GM18868 (cell line): ENCODE data around the gene DDA1.
A peak's percentile ranks its signal among the peaks of the same experiment; 100 is the strongest.
"Not testable (repeated sequence)": the region's sequence is repeated elsewhere in the genome, so short reads cannot be mapped to it uniquely, and the experiment has no call there.

Source experiments
- ATAC-seq: cut with Tn5 transposase; IDR thresholded peaks from one replicate; pipeline ENCODE4 v1.9.1; 2021; ENCODE audit warnings: mild to moderate bottlenecking, moderate library complexity; ENCODE audit not compliant: unreplicated experiment

The DDA1 gene

GRCh38 chr19:17286752-17287151 is 22.6 kb upstream of the DDA1 start:
- no peak for ATAC-seq

- no peak for ATAC-seq
Observed at GRCh38 chr19:17289489-17289888, 19.9 kb upstream of the DDA1 start.

- ATAC-seq, result peak; percentile 86
Observed at GRCh38 chr19:17292301-17293074, 16.9 kb upstream of the DDA1 start.

- no peak for ATAC-seq
Observed at GRCh38 chr19:17293605-17294004, 15.8 kb upstream of the DDA1 start.

GRCh38 chr19:17294051-17294891 is 15.1 kb upstream of the DDA1 start:
- no peak for ATAC-seq

GRCh38 chr19:17295551-17295950 is 13.8 kb upstream of the DDA1 start:
- ATAC-seq, result not testable (repeated sequence)

- no peak for ATAC-seq
Observed at GRCh38 chr19:17296273-17296672, 13.1 kb upstream of the DDA1 start.

- ATAC-seq, result no peak
Observed at GRCh38 chr19:17296976-17297375, 12.4 kb upstream of the DDA1 start.

GRCh38 chr19:17300992-17301619 is 8.3 kb upstream of the DDA1 start:
- ATAC-seq, result no peak

- no peak for ATAC-seq
Observed at GRCh38 chr19:17302391-17303166, 6.8 kb upstream of the DDA1 start.

- peak; percentile 62 for ATAC-seq
Observed at GRCh38 chr19:17303167-17303939, 6.0 kb upstream of the DDA1 start, which contains the start of gene ABHD8. TSS of gene ABHD8 (minus strand) at chr19:17303425. CDS start at chr19:17301616, 1,809 bp downstream.

- no peak for ATAC-seq
Observed at GRCh38 chr19:17303940-17304267, 5.5 kb upstream of the DDA1 start.

GRCh38 chr19:17304386-17305215 is 4.8 kb upstream of the DDA1 start:
- ATAC-seq, result no peak

GRCh38 chr19:17305216-17305516 is 4.2 kb upstream of the DDA1 start:
- no peak for ATAC-seq

- peak; percentile 64 for ATAC-seq
Observed at GRCh38 chr19:17305517-17306284, 3.7 kb upstream of the DDA1 start, which contains the start of gene MRPL34. TSS of gene MRPL34 (plus strand) at chr19:17305872. CDS start at chr19:17305893, 21 bp downstream.

GRCh38 chr19:17306285-17306714 is 3.1 kb upstream of the DDA1 start:
- ATAC-seq, result no peak

GRCh38 chr19:17307876-17308377 is 1.4 kb upstream of the DDA1 start:
- no peak for ATAC-seq

- no peak for ATAC-seq
Observed at GRCh38 chr19:17309965-17310461, 650 bp downstream of the DDA1 start.
